Prostate gland (tissue), 2 donors: ENCODE measurements around the gene CNTNAP2. TPM values are rescaled to one million over a fixed set of nuclear protein-coding genes. Genes with fewer than 3 reads are reported as not detected.

ENCODE experiments used
- DNase-seq: peaks from one replicate; pipeline ENCODE4 v3.0.0-alpha.2; 2019; ENCODE audit warnings: low spot score
- H3K27ac ChIP-seq, 2 donors: fragments of 200-600 bp; sonication (generic); 2 replicates each; pipeline ENCODE4 v1.5.1; 2017 to 2019
- H3K27me3 ChIP-seq: fragments of 200-600 bp; sonication (generic); replicated peaks from 2 replicates; pipeline ENCODE4 v1.5.1; 2019; ENCODE audit not compliant: insufficient read depth
- H3K36me3 ChIP-seq, 2 donors: fragments of 200-600 bp; sonication (generic); 1 replicate in 1 of 2; 2 replicates in 1 of 2; pipeline versions ENCODE4 v1.5.1 to v1.8.1; 2017 to 2019
- H3K4me1 ChIP-seq: fragments of 200-600 bp; sonication (generic); replicated peaks from 2 replicates; pipeline ENCODE4 v1.5.1; 2019
- H3K4me3 ChIP-seq, 2 donors: fragments of 200-600 bp; sonication (generic); 2 replicates each; pipeline ENCODE4 v1.5.1; 2017 to 2019
- H3K9me3 ChIP-seq: fragments of 200-600 bp; sonication (generic); 2 replicates; pipeline ENCODE4 v1.5.1; 2017
- POLR2A ChIP-seq: fragments of 450-650 bp; IDR thresholded peaks from one replicate; pipeline ENCODE4 v1.6.1; 2016; ENCODE audit warnings: antibody characterized with exemption, mild to moderate bottlenecking
- POLR2AphosphoS5 ChIP-seq: sonication (generic); formaldehyde crosslinking; IDR thresholded peaks from one replicate; pipeline ENCODE4 v1.6.1; 2017; ENCODE audit warnings: antibody characterized with exemption
- WGBS: methylation state at CpG from one replicate; pipeline ENCODE4 v1.1.5; 2018; 5-methylcytosine and 5-hydroxymethylcytosine counted together
- intact Hi-C: fragments of 100-400 bp; cut with DNase I; formaldehyde crosslinking; loops from one replicate; pipeline ENCODE4 v1.14.2; 2022
- total RNA-seq, 2 donors: library from RNA; depleted of rRNA; stranded (reverse); fragments of >200 nt; gene quantifications; one replicate each; pipeline ENCODE4 v1.1.0, GENCODE V29; 2016
- TF ChIP-seq, protein P1 (sequence below), 4 experiments: fragments of 200-600 bp in 2 of 4; fragments of 450-650 bp in 2 of 4; sonication (generic) in 2 of 4; IDR thresholded peaks; 1 replicate in 3 of 4; 2 replicates in 1 of 4; pipeline ENCODE4 v1.5.1; 2016 to 2019; ENCODE audit warnings: antibody characterized with exemption in 4 of 4, mild to moderate bottlenecking in 2 of 4, moderate library complexity in 2 of 4

Gene CNTNAP2
- total RNA-seq, 2 donors from 2014 or later: 10.6 to 43.7 TPM

DNA sequence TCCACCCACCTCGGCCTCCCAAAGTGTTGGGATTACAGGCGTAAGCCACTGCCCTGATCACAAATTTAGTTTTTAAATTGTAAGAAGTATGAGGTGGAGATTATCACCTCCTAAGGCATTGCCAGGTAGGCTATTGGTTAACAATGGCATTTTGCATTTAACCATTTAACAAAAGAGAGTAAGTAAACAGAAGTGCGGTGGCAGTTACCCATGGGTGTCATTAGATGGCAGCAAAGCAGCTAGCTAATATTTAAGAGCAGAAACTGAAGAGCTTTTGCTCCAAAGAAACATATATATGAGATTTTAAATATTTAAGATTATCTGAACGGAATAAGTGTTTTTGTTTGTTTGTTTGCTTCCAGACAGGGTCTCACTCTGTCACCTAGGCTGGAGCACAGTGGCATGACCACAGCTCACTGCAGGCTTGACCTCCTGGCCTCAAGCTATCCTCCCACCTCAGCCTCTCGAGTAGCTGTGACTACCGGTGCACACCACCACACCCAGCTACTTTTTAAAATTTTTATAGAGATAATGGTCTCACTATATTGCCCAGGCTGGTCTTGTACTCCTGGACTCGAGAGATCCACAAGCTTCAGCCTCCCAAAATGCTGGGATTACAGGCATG lies 2148.4 kb downstream of the CNTNAP2 start:
- DNase-seq: no peak
- TF ChIP-seq, protein P1, sequence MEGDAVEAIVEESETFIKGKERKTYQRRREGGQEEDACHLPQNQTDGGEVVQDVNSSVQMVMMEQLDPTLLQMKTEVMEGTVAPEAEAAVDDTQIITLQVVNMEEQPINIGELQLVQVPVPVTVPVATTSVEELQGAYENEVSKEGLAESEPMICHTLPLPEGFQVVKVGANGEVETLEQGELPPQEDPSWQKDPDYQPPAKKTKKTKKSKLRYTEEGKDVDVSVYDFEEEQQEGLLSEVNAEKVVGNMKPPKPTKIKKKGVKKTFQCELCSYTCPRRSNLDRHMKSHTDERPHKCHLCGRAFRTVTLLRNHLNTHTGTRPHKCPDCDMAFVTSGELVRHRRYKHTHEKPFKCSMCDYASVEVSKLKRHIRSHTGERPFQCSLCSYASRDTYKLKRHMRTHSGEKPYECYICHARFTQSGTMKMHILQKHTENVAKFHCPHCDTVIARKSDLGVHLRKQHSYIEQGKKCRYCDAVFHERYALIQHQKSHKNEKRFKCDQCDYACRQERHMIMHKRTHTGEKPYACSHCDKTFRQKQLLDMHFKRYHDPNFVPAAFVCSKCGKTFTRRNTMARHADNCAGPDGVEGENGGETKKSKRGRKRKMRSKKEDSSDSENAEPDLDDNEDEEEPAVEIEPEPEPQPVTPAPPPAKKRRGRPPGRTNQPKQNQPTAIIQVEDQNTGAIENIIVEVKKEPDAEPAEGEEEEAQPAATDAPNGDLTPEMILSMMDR (IDR thresholded peaks at IDR 0.05): peak in 3 of 4 experiments; percentile 45 to 69 (median 62)
- TF ChIP-seq POLR2A: no peak
- WGBS: 52% methylated on average over 7 of the region's 7 CpGs
- no peak overlapping the region for H3K4me3 ChIP-seq
- no peaks in the 10 kb centered on the region for H3K36me3 ChIP-seq
- no peaks in the 10 kb centered on the region for H3K27me3 ChIP-seq
- H3K9me3 ChIP-seq: no peaks in the 10 kb centered on the region
- intact Hi-C loops: no loop called here
- H3K27ac ChIP-seq: no peak overlapping the region
- H3K4me1 ChIP-seq: no peaks in the 10 kb centered on the region

DNA sequence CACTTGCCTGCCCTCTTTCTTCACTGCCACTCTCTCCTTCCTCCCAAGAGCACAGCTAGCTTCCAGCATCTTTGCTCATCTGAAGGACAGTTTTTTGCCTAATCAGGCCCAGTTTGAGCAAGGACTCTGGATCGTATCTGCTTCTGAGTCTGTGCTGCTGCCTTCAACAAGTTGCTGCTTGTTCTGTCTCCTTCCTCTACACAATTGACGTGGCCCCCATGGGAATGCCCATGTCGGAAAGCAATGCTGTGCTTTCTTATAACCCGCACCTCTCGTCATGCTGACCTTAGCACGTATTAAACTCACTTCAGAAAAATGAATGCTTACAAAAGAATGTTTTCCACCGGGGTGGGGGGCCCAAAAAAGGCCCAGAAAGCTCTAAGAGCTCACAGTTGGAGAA lies 2149.3 kb downstream of the CNTNAP2 start:
- intact Hi-C loops: no loop called here
- no peak for TF ChIP-seq POLR2A
- TF ChIP-seq POLR2AphosphoS5: no peak
- TF ChIP-seq, protein P1 (IDR thresholded peaks at IDR 0.05): no peak
- no peaks in the 10 kb centered on the region for H3K36me3 ChIP-seq
- no peaks in the 10 kb centered on the region for H3K9me3 ChIP-seq
- DNase-seq: no peak
- H3K27ac ChIP-seq: no peak overlapping the region
- no peaks in the 10 kb centered on the region for H3K4me1 ChIP-seq
- WGBS: 75% methylated on average over 7 of the region's 7 CpGs
- H3K4me3 ChIP-seq: no peak overlapping the region
- no peaks in the 10 kb centered on the region for H3K27me3 ChIP-seq

DNA sequence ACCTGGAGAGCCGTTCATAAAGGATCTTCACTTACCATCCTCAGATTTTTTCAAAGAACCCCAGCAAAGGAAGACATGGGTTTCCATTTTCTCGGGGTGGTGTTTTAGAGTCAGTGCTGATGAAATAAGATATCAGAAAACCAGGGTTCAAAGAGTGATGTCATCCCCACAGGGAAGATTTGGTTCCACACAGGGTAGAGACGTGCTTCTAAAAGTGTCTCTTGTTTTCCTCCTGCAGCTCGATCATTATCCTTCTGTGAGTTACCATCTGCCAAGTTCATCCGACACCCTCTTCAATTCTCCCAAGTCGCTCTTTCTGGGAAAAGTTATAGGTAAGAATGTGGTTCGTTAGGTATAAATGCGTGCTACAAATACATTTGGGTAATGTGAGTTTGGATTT lies 2150.2 kb downstream of the CNTNAP2 start:
- TF ChIP-seq POLR2AphosphoS5 (no peak), POLR2A (no peak)
- TF ChIP-seq, protein P1 (IDR thresholded peaks at IDR 0.05): no peak
- Histone ChIP-seq H3K4me1 (no peaks in the 10 kb centered on the region), H3K27ac (no peak overlapping the region), H3K27me3 (no peaks in the 10 kb centered on the region), H3K4me3 (no peak overlapping the region), H3K36me3 (no peaks in the 10 kb centered on the region), H3K9me3 (no peaks in the 10 kb centered on the region)
- intact Hi-C loops: no loop called here
- 94% methylated on average over 8 of the region's 8 CpGs for WGBS
- DNase-seq: no peak

DNA sequence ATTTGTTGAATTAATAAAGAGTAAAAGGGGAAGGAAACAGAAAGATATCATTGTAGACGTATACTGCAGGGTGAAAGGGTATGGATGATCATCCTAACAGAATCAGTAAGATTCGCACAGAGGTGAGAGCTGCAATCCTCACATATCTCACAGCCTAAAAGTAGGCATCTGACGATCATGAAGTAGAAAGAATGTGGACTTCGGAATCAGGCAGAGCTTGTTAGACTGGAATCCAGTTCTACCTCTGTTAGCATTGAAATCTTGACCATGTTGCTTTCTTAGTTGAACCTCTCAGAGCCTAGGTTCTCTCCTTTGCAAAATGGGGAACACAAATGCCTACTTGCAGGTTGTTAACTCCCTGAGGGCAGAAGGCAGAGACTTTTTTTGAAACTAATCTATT lies 2154.0 kb downstream of the CNTNAP2 start:
- Histone ChIP-seq H3K4me1 (no peaks in the 10 kb centered on the region), H3K9me3 (no peaks in the 10 kb centered on the region), H3K27ac (no peak overlapping the region), H3K36me3 (no peaks in the 10 kb centered on the region), H3K4me3 (no peak overlapping the region), H3K27me3 (peaks cover under 1% of the 10 kb centered on the region)
- intact Hi-C loops: no loop called here
- no peak for TF ChIP-seq POLR2A
- TF ChIP-seq POLR2AphosphoS5: no peak
- TF ChIP-seq, protein P1 (IDR thresholded peaks at IDR 0.05): no peak
- DNase-seq: no peak
- WGBS: 61% methylated on average over 4 of the region's 4 CpGs

DNA sequence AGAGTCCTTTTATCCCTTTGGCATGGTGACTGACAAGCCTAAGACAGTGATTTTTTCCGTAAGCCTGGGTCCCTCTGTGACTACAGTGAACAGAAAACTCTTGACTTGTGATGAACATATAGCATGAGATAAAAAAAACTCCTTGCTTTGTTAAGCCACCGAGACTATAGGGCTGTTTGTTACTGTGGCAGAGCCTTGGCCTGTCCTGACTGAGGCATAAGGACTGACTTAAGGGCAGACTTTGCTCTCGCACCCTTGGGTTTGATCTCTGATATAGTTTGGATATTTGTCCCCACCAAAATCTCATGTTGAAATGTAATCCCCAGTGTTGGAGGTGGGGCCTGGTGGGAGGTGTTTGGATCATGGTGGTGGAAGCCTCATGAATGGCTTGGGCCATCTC lies 2157.5 kb downstream of the CNTNAP2 start:
- Histone ChIP-seq H3K9me3 (no peaks in the 10 kb centered on the region), H3K27me3 (peaks cover 4% of the 10 kb centered on the region), H3K36me3 (no peaks in the 10 kb centered on the region), H3K4me3 (no peak overlapping the region), H3K4me1 (no peaks in the 10 kb centered on the region), H3K27ac (no peak overlapping the region)
- TF ChIP-seq POLR2A (no peak), POLR2AphosphoS5 (no peak)
- TF ChIP-seq, protein P1 (IDR thresholded peaks at IDR 0.05): no peak
- DNase-seq: no peak
- WGBS: 95% methylated on average over 3 of the region's 3 CpGs
- intact Hi-C loops: no loop called here
